K562 (cell line): ENCODE data around the gene MEIOB. TPM values are rescaled to one million over a fixed set of nuclear protein-coding genes. Genes with fewer than 3 reads are reported as not detected.

Experiments used
- ATAC-seq: fragments of 200-7000 bp; cut with Tn5 transposase; 3 replicates; pipeline ENCODE4 v1.9.1; 2020; ENCODE audit warnings: moderate library complexity
- BruUV-seq: library from RNA; stranded (reverse); fragments of 400-500 nt; replicated peaks from 2 replicates; lab custom pipeline; 2021; lab: Mats Ljungman, UMichigan
- CTCF ChIA-PET: fragments of 300-600 bp; formaldehyde crosslinking; extraction: SDS; loops from one replicate; lab custom pipeline; 2021; ENCODE audit warnings: low intra/inter-chr PET ratio; lab: Yijun Ruan, JAX
- POLR2A ChIA-PET: fragments of 300-600, 350-650 bp; sonication (Branson Sonifier 250); formaldehyde crosslinking; extraction: SDS; loops from one replicate; lab custom pipeline; 2021; ENCODE audit warnings: antibody characterized with exemption, inconsistent platforms; lab: Yijun Ruan, JAX
- DNase-seq, 4 experiments: peaks; one replicate each; pipeline versions ENCODE4 v3.0.0 to v3.0.0-alpha.2; 2011 to 2018; ENCODE audit warnings: low spot score in 3 of 4, mixed read lengths in 3 of 4; ENCODE audit errors: extremely low read depth in 1 of 4
- FAIRE-seq: peaks from 2 replicates; lab custom pipeline; 2011; peaks lifted over from hg19 to GRCh38; lab: Jason Lieb, UNC
- H2AFZ ChIP-seq: 2 replicates; pipeline ENCODE4 v1.6.0; 2011; ENCODE audit warnings: low read depth, low read length, control low read depth, inconsistent platforms
- H3K27ac ChIP-seq: fragments of 200-600 bp; 3 replicates; pipeline ENCODE4 v1.8.0; 2011; ENCODE audit warnings: low read depth, mild to moderate bottlenecking, control low read depth, inconsistent platforms, low read length, moderate library complexity, mixed read lengths; ENCODE audit errors: extremely low read depth
- H3K27me3 ChIP-seq, 2 experiments: fragments of 300-600 bp in 1 of 2; 2 replicates in 1 of 2; 3 replicates in 1 of 2; pipeline versions ENCODE4 v1.6.0 to v1.8.0; 2011; ENCODE audit warnings: inconsistent platforms in 2 of 2, low read length in 2 of 2, mild to moderate bottlenecking in 1 of 2, mixed read lengths in 1 of 2, moderate library complexity in 1 of 2; ENCODE audit not compliant: control insufficient read depth in 2 of 2, insufficient read depth in 2 of 2
- H3K36me3 ChIP-seq: fragments of 300-600 bp; 3 replicates; pipeline ENCODE4 v1.8.0; 2011; ENCODE audit warnings: mild to moderate bottlenecking, low read length, inconsistent platforms; ENCODE audit not compliant: control insufficient read depth, insufficient read depth
- H3K4me1 ChIP-seq, 2 experiments: fragments of 200-600 bp in 1 of 2; replicated peaks in 1 of 2; 2 replicates in 1 of 2; 3 replicates in 1 of 2; pipeline versions ENCODE4 v1.5.1 to v1.8.0; 2011; ENCODE audit warnings: inconsistent platforms in 2 of 2, low read length in 2 of 2, mild to moderate bottlenecking in 1 of 2, mixed read lengths in 1 of 2, moderate library complexity in 1 of 2; ENCODE audit not compliant: control insufficient read depth in 2 of 2, insufficient read depth in 2 of 2
- H3K4me2 ChIP-seq: 2 replicates; pipeline ENCODE4 v1.6.1; 2011; ENCODE audit warnings: low read length, control low read depth, inconsistent platforms, mixed read lengths; ENCODE audit not compliant: insufficient read depth
- H3K4me3 ChIP-seq: fragments of 200-600 bp; sonication (generic), shearing (Covaris generic); 2 replicates; pipeline ENCODE4 v1.5.1; 2016; ENCODE audit warnings: control low read depth, inconsistent platforms
- H3K79me2 ChIP-seq: fragments of 200-600 bp; 3 replicates; pipeline ENCODE4 v1.8.0; 2011; ENCODE audit warnings: low read length, inconsistent platforms; ENCODE audit not compliant: control insufficient read depth, insufficient read depth
- H3K9ac ChIP-seq, 2 experiments: 2 replicates each; pipeline versions ENCODE4 v1.6.0 to v1.6.1; 2011; ENCODE audit warnings: low read depth in 2 of 2, low read length in 2 of 2, control low read depth in 1 of 2, inconsistent platforms in 1 of 2, mild to moderate bottlenecking in 1 of 2, mixed read lengths in 1 of 2; ENCODE audit not compliant: insufficient read depth in 1 of 2
- H3K9me1 ChIP-seq: one replicate; pipeline ENCODE4 v1.6.0; 2011; ENCODE audit warnings: inconsistent platforms, mild to moderate bottlenecking, low read length, moderate library complexity; ENCODE audit not compliant: control insufficient read depth, insufficient read depth
- H3K9me3 ChIP-seq: replicated peaks from 2 replicates; pipeline ENCODE4 v1.5.1; 2011; ENCODE audit warnings: low read depth, low read length, inconsistent platforms; ENCODE audit not compliant: control insufficient read depth, insufficient read depth
- H4K20me1 ChIP-seq: replicated peaks from 2 replicates; pipeline ENCODE4 v1.6.1; 2011; ENCODE audit warnings: low read length, inconsistent platforms, mixed read lengths; ENCODE audit not compliant: control insufficient read depth, insufficient read depth
- PHF20 ChIP-seq: fragments of 450-650 bp; IDR thresholded peaks from 2 replicates; pipeline ENCODE4 v1.6.1; 2018; ENCODE audit not compliant: partially characterized antibody
- PYGO2 ChIP-seq: fragments of 450-650 bp; IDR thresholded peaks from 2 replicates; pipeline ENCODE4 v1.6.1; 2016; ENCODE audit warnings: mild to moderate bottlenecking, missing genetic modification characterization, moderate library complexity, missing compliant biosample characterization
- TARDBP ChIP-seq: fragments of 450-650 bp; IDR thresholded peaks from 2 replicates; pipeline ENCODE4 v1.6.1; 2016
- TRIM24 ChIP-seq, 2 experiments: fragments of 450-650 bp; IDR thresholded peaks; 2 replicates each; pipeline ENCODE4 v1.6.1; 2016
- ZNF780A ChIP-seq: fragments of 250-450 bp; sonication (Bioruptor Pico); IDR thresholded peaks from 2 replicates; pipeline ENCODE4 v1.5.0; 2021; ENCODE audit warnings: mild to moderate bottlenecking
- WGBS: fragments of 100-300 bp; shearing (Covaris generic); methylation state at CpG from one replicate; pipeline ENCODE4 v1.1.6; 2016; ENCODE audit warnings: low coverage, mixed read lengths; ENCODE audit not compliant: insufficient coverage; ENCODE audit errors: missing lambda C conversion rate; 5-methylcytosine and 5-hydroxymethylcytosine counted together
- in situ Hi-C: fragments of 300-500 bp; cut with MboI; formaldehyde crosslinking; loops from 4 replicates; pipeline ENCODE4 v1.15.0; 2018; ENCODE audit warnings: inconsistent platforms, mixed read lengths
- intact Hi-C: fragments of 100-400 bp; cut with micrococcal nuclease; formaldehyde crosslinking; loops from 2 replicates; pipeline ENCODE4 v1.14.2; 2022
- polyA plus RNA-seq, 8 experiments: library from polyadenylated mRNA; depleted of rRNA in 4 of 8; stranded (reverse) in 5 of 8; unstranded in 3 of 8; fragments of >200 nt; fragmentation: Nextera tagmentation in 2 of 8; fragmentation: Illumina TruSeq in 1 of 8; extraction: Ambion mirVana in 2 of 8; extraction: Trizol in 1 of 8; gene quantifications; 2 replicates each; pipeline versions ENCODE4 v1.2.1 to v1.2.3, GENCODE V29; 2011 to 2014; ENCODE audit warnings: inconsistent platforms in 1 of 8, missing spikeins in 1 of 8
- total RNA-seq, 7 experiments: library from RNA; depleted of rRNA in 6 of 7; stranded (reverse); fragments of >200 nt in 6 of 7; fragmentation: Illumina TruSeq in 2 of 7; extraction: Trizol in 2 of 7; gene quantifications; 2 replicates each; pipeline versions ENCODE4 v1.2.1 to v1.2.3, GENCODE V29; 2011 to 2021; ENCODE audit warnings: low replicate concordance in 1 of 7
- TF ChIP-seq, protein P1 (sequence below): fragments of 450-650 bp; IDR thresholded peaks from 2 replicates; pipeline ENCODE4 v1.6.1; 2016; ENCODE audit warnings: antibody characterized with exemption

MEIOB gene
- total and polyA plus RNA-seq, 9 of the 15 experiments (the other 6 are each of a cell fraction or from before 2014, with no cell fraction given): 25.4 to 203 (median 97.6) TPM

DNA sequence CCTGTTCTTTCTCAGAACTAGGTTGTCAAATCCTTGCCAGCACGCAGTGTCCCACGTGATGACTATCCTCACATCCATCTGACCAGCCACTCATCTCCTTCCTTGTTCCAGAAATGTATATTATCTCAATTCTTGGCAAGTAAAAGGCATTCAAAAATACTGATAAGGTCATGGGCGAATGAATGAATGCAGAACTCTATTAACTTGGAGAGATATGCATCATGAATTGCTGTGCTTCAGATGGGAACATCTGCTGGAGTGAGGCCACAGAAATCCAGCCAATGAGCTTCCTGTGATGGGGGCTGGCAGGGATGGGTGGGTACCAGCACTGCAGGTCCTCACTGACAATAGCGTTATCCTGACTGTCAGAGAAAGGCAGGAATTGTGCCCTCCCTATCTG is 26.0 kb downstream of the MEIOB start:
- Histone ChIP-seq H3K4me1 (no peaks in the 10 kb centered on the region; a peak in 1 of 5 replicates), H3K9me1 (peaks cover under 1% of the 10 kb centered on the region), H3K9me3 (no peaks in the 10 kb centered on the region), H3K36me3 (peaks cover 50% of the 10 kb centered on the region; the same call in 2 of the 3 replicates), H3K79me2 (no peaks in the 10 kb centered on the region), H3K4me2 (no peak overlapping the region), H3K27ac (no peak overlapping the region), H3K4me3 (no peak overlapping the region), H2AFZ (no peak overlapping the region), H4K20me1 (no peaks in the 10 kb centered on the region), H3K27me3 (no peaks in the 10 kb centered on the region), H3K9ac (no peak overlapping the region)
- DNase-seq (no peak), FAIRE-seq (no peak), ATAC-seq (no peak)
- WGBS: 84% methylated on average over 4 of the region's 4 CpGs
- ChIA-PET POLR2A (interaction anchor here (0.7 to 1.8 kb wide), 4 partner anchors 11 to 91 kb away, joined by 3 to 5 read pairs (median 4); partner anchors contain the start of gene FAHD1), CTCF (no interaction called here)
- intact Hi-C loops: no loop called here
- TF ChIP-seq TRIM24 (IDR thresholded peaks at IDR 0.05): no peak
- no peak for TF ChIP-seq ZNF780A
- TF ChIP-seq PYGO2: no peak
- no peak for TF ChIP-seq TARDBP
- TF ChIP-seq PHF20: no peak
- TF ChIP-seq, protein P1, sequence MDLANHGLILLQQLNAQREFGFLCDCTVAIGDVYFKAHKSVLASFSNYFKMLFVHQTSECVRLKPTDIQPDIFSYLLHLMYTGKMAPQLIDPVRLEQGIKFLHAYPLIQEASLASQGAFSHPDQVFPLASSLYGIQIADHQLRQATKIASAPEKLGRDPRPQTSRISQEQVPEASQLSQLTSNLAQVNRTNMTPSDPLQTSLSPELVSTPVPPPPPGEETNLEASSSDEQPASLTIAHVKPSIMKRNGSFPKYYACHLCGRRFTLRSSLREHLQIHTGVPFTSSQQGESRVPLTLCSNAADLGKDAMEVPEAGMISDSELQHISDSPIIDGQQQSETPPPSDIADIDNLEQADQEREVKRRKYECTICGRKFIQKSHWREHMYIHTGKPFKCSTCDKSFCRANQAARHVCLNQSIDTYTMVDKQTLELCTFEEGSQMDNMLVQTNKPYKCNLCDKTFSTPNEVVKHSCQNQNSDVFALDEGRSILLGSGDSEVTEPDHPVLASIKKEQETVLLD: no peak
- in situ Hi-C loops: no loop called here
- BruUV-seq: no TSS peak
